GM18519 (cell line): ENCODE measurements around the gene XG.
"Not testable (repeated sequence)": the region's sequence is repeated elsewhere in the genome, so short reads cannot be mapped to it uniquely, and the experiment has no call there.

Experiments used
- ATAC-seq: cut with Tn5 transposase; IDR thresholded peaks from one replicate; pipeline ENCODE4 v1.9.1; 2021; ENCODE audit warnings: mild to moderate bottlenecking, moderate library complexity; ENCODE audit not compliant: unreplicated experiment, low FRiP score

The XG gene

GRCh38 chrX:2774776-2775175 lies 22.9 kb downstream of the XG start:
- no peak for ATAC-seq

GRCh38 chrX:2780472-2781225 lies 28.8 kb downstream of the XG start:
- not testable (repeated sequence) for ATAC-seq

- ATAC-seq: no peak
Measured at GRCh38 chrX:2781226-2781571, 29.4 kb downstream of the XG start.

GRCh38 chrX:2781698-2782097 lies 29.9 kb downstream of the XG start:
- ATAC-seq: no peak

GRCh38 chrX:2782171-2782570 lies 30.3 kb downstream of the XG start:
- ATAC-seq: no peak

GRCh38 chrX:2782778-2783177 lies 30.9 kb downstream of the XG start:
- no peak for ATAC-seq

GRCh38 chrX:2784026-2784425 lies 32.2 kb downstream of the XG start:
- ATAC-seq: no peak

GRCh38 chrX:2785538-2785937 lies 33.7 kb downstream of the XG start:
- no peak for ATAC-seq

- ATAC-seq: no peak
Measured at GRCh38 chrX:2788980-2789379, 37.1 kb downstream of the XG start.

- no peak for ATAC-seq
Measured at GRCh38 chrX:2789569-2789968, 37.7 kb downstream of the XG start.

GRCh38 chrX:2793752-2794151 lies 41.9 kb downstream of the XG start:
- no peak for ATAC-seq

- no peak for ATAC-seq
Measured at GRCh38 chrX:2794336-2794735, 42.5 kb downstream of the XG start.

- not testable (repeated sequence) for ATAC-seq
Measured at GRCh38 chrX:2796808-2797207, 45.0 kb downstream of the XG start.

GRCh38 chrX:2799369-2799768 lies 47.5 kb downstream of the XG start:
- no peak for ATAC-seq

GRCh38 chrX:2799980-2800379 lies 48.1 kb downstream of the XG start:
- not testable (repeated sequence) for ATAC-seq

GRCh38 chrX:2801223-2801622 lies 49.4 kb downstream of the XG start:
- ATAC-seq: no peak

- ATAC-seq: not testable (repeated sequence)
Measured at GRCh38 chrX:2802376-2803090, 50.7 kb downstream of the XG start.

GRCh38 chrX:2803486-2803885 lies 51.6 kb downstream of the XG start:
- not testable (repeated sequence) for ATAC-seq

- not testable (repeated sequence) for ATAC-seq
Measured at GRCh38 chrX:2804106-2804843, 52.4 kb downstream of the XG start.

- not testable (repeated sequence) for ATAC-seq
Measured at GRCh38 chrX:2804858-2805257, 53.0 kb downstream of the XG start.

- no peak for ATAC-seq
Measured at GRCh38 chrX:2811271-2811670, 59.4 kb downstream of the XG start.
